ENCODE results near the gene TNRC6C.

The TNRC6C gene

DNA sequence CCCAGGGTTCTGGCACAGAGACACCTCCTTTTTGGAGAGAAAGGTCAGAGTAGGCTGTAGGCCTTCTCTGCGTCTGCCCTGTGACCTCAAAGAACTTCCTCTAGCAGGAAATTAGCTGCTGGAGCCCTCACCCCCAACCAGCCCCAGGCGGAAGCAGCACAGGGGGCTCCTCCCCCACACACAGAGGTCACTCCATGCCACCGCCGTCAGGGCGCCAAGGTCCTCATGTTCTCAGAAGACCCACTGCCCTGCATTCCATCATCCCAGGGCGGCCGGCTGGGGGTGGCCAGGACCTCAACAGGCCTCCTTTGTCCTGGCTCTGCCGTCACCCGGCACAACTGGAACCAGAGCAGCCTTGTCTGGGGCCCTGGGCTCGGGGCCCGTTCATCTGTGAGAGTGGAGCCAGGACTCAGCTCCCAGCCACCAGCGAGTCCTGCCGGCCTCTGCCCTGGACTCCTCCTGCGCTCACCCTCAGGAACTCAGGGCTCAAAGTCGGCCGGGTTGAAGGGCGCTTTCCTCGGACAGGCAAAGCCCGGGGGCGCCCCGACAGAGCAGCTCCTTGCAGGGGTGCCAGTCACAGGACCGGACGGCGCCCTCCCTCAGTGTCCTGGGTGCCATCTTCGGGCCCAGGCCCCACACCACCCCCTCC lies 168.9 kb downstream of the TNRC6C start:
- no peak overlapping the region for H3K27ac ChIP-seq (replicated peaks; ENCODE audit: low read length)
- no peak overlapping the region for H4K8ac ChIP-seq (ENCODE audit: low read depth, low read length)
- peak overlapping the region; percentile 90 for H3K18ac ChIP-seq (ENCODE audit: low read length)
- peaks cover 2 to 38% (median 2%) of the 10 kb centered on the region in 3 experiments for H3K27me3 ChIP-seq (ENCODE audit: control insufficient read depth in 3 of 3, insufficient read depth in 3 of 3, low read depth in 1 of 3, low read length in 3 of 3)
- no peaks in the 10 kb centered on the region for H3K9me3 ChIP-seq (replicated peaks in 1 of 2; ENCODE audit: control insufficient read depth in 2 of 2, insufficient read depth in 1 of 2, low read depth in 1 of 2, low read length in 2 of 2)
- H2AK5ac ChIP-seq (ENCODE audit: low read depth, low read length), result peak overlapping the region; percentile 41
- peak overlapping the region; percentile 91 for H2BK120ac ChIP-seq (ENCODE audit: low read depth, low read length)
- peaks cover 16 to 28% of the 10 kb centered on the region in 2 donors for H3K4me1 ChIP-seq (ENCODE audit: control insufficient read depth in 2 of 2, insufficient read depth in 1 of 2, low read depth in 1 of 2, low read length in 2 of 2)
- H4K91ac ChIP-seq (ENCODE audit: low read depth, low read length, poor library complexity), result no peak overlapping the region
- no CpG with 5 or more reads among the region's 25 CpGs for WGBS, 2 donors (ENCODE audit: extremely low coverage in 2 of 2, insufficient read length in 2 of 2, insufficient replicate concordance in 1 of 2)
- no peak overlapping the region for H3K4ac ChIP-seq (ENCODE audit: low read length)
- H2BK15ac ChIP-seq (ENCODE audit: low read length), result peak overlapping the region; percentile 93
- peak overlapping the region; percentile 85 for H3K23ac ChIP-seq (ENCODE audit: low read depth, low read length, poor library complexity)
- H3K36me3 ChIP-seq (replicated peaks in 1 of 2; ENCODE audit: control insufficient read depth in 2 of 2, insufficient read depth in 2 of 2, low read length in 2 of 2), result peaks cover 0 to 6% of the 10 kb centered on the region in 2 donors
- peak overlapping the region; percentile 94 for H3K4me2 ChIP-seq (ENCODE audit: insufficient read depth, low read length, poor library complexity, severe bottlenecking)
- no peak overlapping the region for H2BK12ac ChIP-seq (ENCODE audit: low read length)
- peak overlapping the region; percentile 56 to 79 for H3K4me3 ChIP-seq (ENCODE audit: low read length in 2 of 2)
- peaks cover 10% of the 10 kb centered on the region for H3K79me1 ChIP-seq (ENCODE audit: low read depth, low read length)
- H3K9ac ChIP-seq (ENCODE audit: low read depth, low read length, poor library complexity), result peak overlapping the region; percentile 44
- H2AFZ ChIP-seq (ENCODE audit: low read length), result peak overlapping the region; percentile 97
- H2BK5ac ChIP-seq (ENCODE audit: low read length), result no peak overlapping the region
- no peak for DNase-seq (ENCODE audit: low spot score)
- peak overlapping the region; percentile 71 for H3K14ac ChIP-seq (ENCODE audit: low read length)

DNA sequence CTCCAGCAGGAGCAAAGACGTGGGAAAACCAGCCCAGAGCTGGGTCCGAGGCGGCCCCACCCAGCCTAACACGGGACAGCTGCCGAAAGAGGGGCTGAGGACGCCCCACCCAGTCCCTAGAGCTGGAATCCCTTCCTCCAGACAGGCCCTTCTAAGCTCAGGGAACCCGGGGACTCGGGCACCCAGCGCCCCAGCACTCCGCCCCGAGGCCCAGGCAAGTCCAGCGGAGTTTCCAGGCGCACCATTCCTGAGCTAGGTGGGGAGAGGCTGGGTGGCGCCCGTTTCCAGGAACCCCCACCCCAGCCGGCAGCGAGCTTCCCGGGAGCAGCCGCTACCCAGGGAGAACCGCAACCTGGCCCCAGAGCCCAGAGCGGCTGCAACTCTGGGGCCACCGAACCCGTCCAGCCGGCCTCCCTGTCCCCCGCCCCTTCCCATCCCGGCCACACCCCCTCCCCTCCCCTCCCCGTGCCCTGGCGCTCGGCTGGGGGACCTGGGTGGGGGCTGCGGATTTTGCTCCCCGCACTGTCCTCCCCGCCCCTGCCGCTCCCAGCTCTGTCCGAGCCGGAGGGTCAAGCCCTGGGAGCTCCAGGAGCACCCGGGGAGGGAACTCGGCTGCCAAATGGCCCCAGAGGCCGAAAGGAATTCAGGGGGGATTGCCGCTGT lies 169.5 kb downstream of the TNRC6C start:
- peak overlapping the region; percentile 56 to 88 for H3K4me3 ChIP-seq (ENCODE audit: low read length in 2 of 2)
- H3K36me3 ChIP-seq (replicated peaks in 1 of 2; ENCODE audit: control insufficient read depth in 2 of 2, insufficient read depth in 2 of 2, low read length in 2 of 2), result peaks cover 0 to 4% of the 10 kb centered on the region in 2 donors
- H3K79me1 ChIP-seq (ENCODE audit: low read depth, low read length), result peaks cover 10% of the 10 kb centered on the region
- H3K27ac ChIP-seq (replicated peaks; ENCODE audit: low read length), result no peak overlapping the region
- H2BK12ac ChIP-seq (ENCODE audit: low read length), result no peak overlapping the region
- peak overlapping the region; percentile 78 for H3K9ac ChIP-seq (ENCODE audit: low read depth, low read length, poor library complexity)
- peak overlapping the region; percentile 93 for H2BK15ac ChIP-seq (ENCODE audit: low read length)
- H3K4ac ChIP-seq (ENCODE audit: low read length), result no peak overlapping the region
- WGBS, 2 donors (ENCODE audit: extremely low coverage in 2 of 2, insufficient read length in 2 of 2, insufficient replicate concordance in 1 of 2), result no CpG with 5 or more reads among the region's 39 CpGs
- no peak overlapping the region for H4K8ac ChIP-seq (ENCODE audit: low read depth, low read length)
- H2AK5ac ChIP-seq (ENCODE audit: low read depth, low read length), result peak overlapping the region; percentile 81
- peaks cover 16 to 28% of the 10 kb centered on the region in 2 donors for H3K4me1 ChIP-seq (ENCODE audit: control insufficient read depth in 2 of 2, insufficient read depth in 1 of 2, low read depth in 1 of 2, low read length in 2 of 2)
- no peak overlapping the region for H4K91ac ChIP-seq (ENCODE audit: low read depth, low read length, poor library complexity)
- H2BK120ac ChIP-seq (ENCODE audit: low read depth, low read length), result peak overlapping the region; percentile 91
- peak overlapping the region; percentile 46 for H2BK5ac ChIP-seq (ENCODE audit: low read length)
- DNase-seq (ENCODE audit: low spot score), result no peak
- H3K23ac ChIP-seq (ENCODE audit: low read depth, low read length, poor library complexity), result peak overlapping the region; percentile 85
- peak overlapping the region; percentile 91 for H3K18ac ChIP-seq (ENCODE audit: low read length)
- H2AFZ ChIP-seq (ENCODE audit: low read length), result peak overlapping the region; percentile 97
- H3K27me3 ChIP-seq (ENCODE audit: control insufficient read depth in 3 of 3, insufficient read depth in 3 of 3, low read depth in 1 of 3, low read length in 3 of 3), result peaks cover 4 to 45% (median 8%) of the 10 kb centered on the region in 3 experiments
- H3K14ac ChIP-seq (ENCODE audit: low read length), result no peak overlapping the region
- peak overlapping the region; percentile 94 for H3K4me2 ChIP-seq (ENCODE audit: insufficient read depth, low read length, poor library complexity, severe bottlenecking)
- H3K9me3 ChIP-seq (replicated peaks in 1 of 2; ENCODE audit: control insufficient read depth in 2 of 2, insufficient read depth in 1 of 2, low read depth in 1 of 2, low read length in 2 of 2), result no peaks in the 10 kb centered on the region

DNA sequence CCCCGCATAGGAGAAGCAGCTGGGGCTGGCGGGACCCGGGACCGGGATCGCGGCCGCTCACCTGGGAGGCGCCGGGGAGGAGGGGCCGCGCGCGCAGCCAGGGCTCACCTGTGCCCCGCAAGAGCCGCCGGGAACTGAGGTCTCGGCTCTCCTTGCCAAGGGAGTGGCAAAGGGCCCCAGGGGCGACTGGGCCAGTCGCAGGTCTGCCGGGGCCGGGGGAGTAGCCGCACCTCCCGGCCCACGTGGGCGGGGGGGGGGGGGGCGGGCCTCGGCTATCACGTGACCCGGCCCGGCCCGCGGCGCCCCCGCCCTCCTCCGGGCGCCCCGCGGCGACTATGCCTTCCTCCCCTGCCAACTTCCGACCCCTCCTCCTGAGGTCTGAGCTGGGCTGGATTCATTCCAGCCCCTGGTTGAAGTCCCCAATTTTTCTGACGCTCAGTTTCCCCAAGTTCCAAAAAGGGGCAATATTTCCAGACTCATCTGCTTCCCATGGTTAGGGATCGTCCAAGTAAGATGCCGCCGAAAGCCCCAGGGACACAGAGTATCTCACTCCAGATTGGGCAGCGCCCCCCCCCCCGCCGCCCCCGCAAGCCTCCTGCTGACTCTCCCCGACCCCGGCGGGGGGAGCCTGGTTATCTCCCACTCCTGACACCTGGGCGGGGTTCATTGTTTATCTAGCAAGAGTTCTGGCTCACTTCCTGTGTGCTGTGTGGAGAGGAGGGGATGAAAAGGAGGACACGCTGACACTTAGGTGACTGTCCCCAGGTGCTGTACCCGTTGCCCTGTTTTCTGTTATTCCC lies 170.2 kb downstream of the TNRC6C start, which contains the start of gene TMC6:
TMC6 (minus strand) TSS at position 205 of the 800 bp plus-strand sequence. CDS start 1,923 bp downstream, outside the sequence.
- H4K8ac ChIP-seq (ENCODE audit: low read depth, low read length), result no peak within 1 kb of the TSS
- H3K9me3 ChIP-seq (replicated peaks in 1 of 2; ENCODE audit: control insufficient read depth in 2 of 2, insufficient read depth in 1 of 2, low read depth in 1 of 2, low read length in 2 of 2), result peaks cover 0 to 2% of the 10 kb centered on the region in 2 donors
- peak within 1 kb of the TSS; percentile 94 for H3K4me2 ChIP-seq (ENCODE audit: insufficient read depth, low read length, poor library complexity, severe bottlenecking)
- H2BK12ac ChIP-seq (ENCODE audit: low read length), result peak within 1 kb of the TSS; percentile 95
- no peak within 1 kb of the TSS for H3K27ac ChIP-seq (replicated peaks; ENCODE audit: low read length)
- peak within 1 kb of the TSS; percentile 100 for H2AK5ac ChIP-seq (ENCODE audit: low read depth, low read length)
- H3K4ac ChIP-seq (ENCODE audit: low read length), result no peak within 1 kb of the TSS
- H3K27me3 ChIP-seq (ENCODE audit: control insufficient read depth in 3 of 3, insufficient read depth in 3 of 3, low read depth in 1 of 3, low read length in 3 of 3), result peaks cover 4 to 52% (median 15%) of the 10 kb centered on the region in 3 experiments
- H3K14ac ChIP-seq (ENCODE audit: low read length), result peak within 1 kb of the TSS; percentile 71
- peak; percentile 48 for DNase-seq (ENCODE audit: low spot score)
- H3K9ac ChIP-seq (ENCODE audit: low read depth, low read length, poor library complexity), result peak within 1 kb of the TSS; percentile 78
- no CpG with 5 or more reads among the region's 54 CpGs for WGBS, 2 donors (ENCODE audit: extremely low coverage in 2 of 2, insufficient read length in 2 of 2, insufficient replicate concordance in 1 of 2)
- peak within 1 kb of the TSS; percentile 85 for H3K23ac ChIP-seq (ENCODE audit: low read depth, low read length, poor library complexity)
- peaks cover 16 to 28% of the 10 kb centered on the region in 2 donors for H3K4me1 ChIP-seq (ENCODE audit: control insufficient read depth in 2 of 2, insufficient read depth in 1 of 2, low read depth in 1 of 2, low read length in 2 of 2)
- H3K36me3 ChIP-seq (replicated peaks in 1 of 2; ENCODE audit: control insufficient read depth in 2 of 2, insufficient read depth in 2 of 2, low read length in 2 of 2), result peaks cover 0 to 4% of the 10 kb centered on the region in 2 donors
- peak within 1 kb of the TSS; percentile 97 for H2AFZ ChIP-seq (ENCODE audit: low read length)
- peak within 1 kb of the TSS; percentile 56 to 88 for H3K4me3 ChIP-seq (ENCODE audit: low read length in 2 of 2)
- H2BK15ac ChIP-seq (ENCODE audit: low read length), result peak within 1 kb of the TSS; percentile 98
- H3K79me1 ChIP-seq (ENCODE audit: low read depth, low read length), result peaks cover 10% of the 10 kb centered on the region
- H3K18ac ChIP-seq (ENCODE audit: low read length), result peak within 1 kb of the TSS; percentile 91
- no peak within 1 kb of the TSS for H4K91ac ChIP-seq (ENCODE audit: low read depth, low read length, poor library complexity)
- H2BK5ac ChIP-seq (ENCODE audit: low read length), result peak within 1 kb of the TSS; percentile 48
- H2BK120ac ChIP-seq (ENCODE audit: low read depth, low read length), result peak within 1 kb of the TSS; percentile 91

Data from neuronal stem cell (in vitro differentiated cells).